B cell (primary cell): ENCODE data around the gene STK16. TPM values are rescaled to one million over a fixed set of nuclear protein-coding genes. Genes with fewer than 3 reads are reported as not detected.

ENCODE experiments used
- ATAC-seq: fragments of 200-7000 bp; cut with Tn5 transposase; one replicate; pipeline ENCODE4 v1.10.0; 2021; ENCODE audit warnings: low read depth, mild to moderate bottlenecking, moderate number of reproducible peaks, moderate library complexity
- CTCF ChIA-PET: fragments of 350-600 bp; sonication (Branson Sonifier 250); formaldehyde crosslinking; loops from one replicate; lab custom pipeline; 2021; ENCODE audit warnings: antibody characterized with exemption, inconsistent platforms; lab: Charles Lee
- POLR2A ChIA-PET: fragments of 350-600 bp; sonication (Branson Sonifier 250); formaldehyde crosslinking; loops from one replicate; lab custom pipeline; 2021; ENCODE audit warnings: antibody characterized with exemption; lab: Charles Lee
- DNase-seq: peaks from one replicate; pipeline ENCODE4 v3.0.0; 2013
- H2AFZ ChIP-seq: 2 replicates; pipeline ENCODE4 v1.6.1; 2012; ENCODE audit warnings: mild to moderate bottlenecking, low read depth, low read length; ENCODE audit not compliant: insufficient read depth, poor library complexity, severe bottlenecking
- H3K27ac ChIP-seq, 2 donors: 1 replicate in 1 of 2; 2 replicates in 1 of 2; pipeline ENCODE4 v1.5.1; 2012 to 2013; ENCODE audit warnings: low read length in 2 of 2, mild to moderate bottlenecking in 2 of 2, moderate library complexity in 1 of 2
- H3K27me3 ChIP-seq, 4 experiments: fragments of 200-600 bp in 1 of 4; sonication (generic) in 1 of 4; replicated peaks in 1 of 4; 1 replicate in 2 of 4; 2 replicates in 2 of 4; pipeline versions ENCODE4 v1.6.1 to v1.7.0; 2013 to 2016; ENCODE audit warnings: low read length in 3 of 4, mild to moderate bottlenecking in 2 of 4, mixed read lengths in 1 of 4, moderate library complexity in 1 of 4; ENCODE audit not compliant: insufficient read depth in 4 of 4, control insufficient read depth in 3 of 4; ENCODE audit errors: control extremely low read depth in 1 of 4
- H3K36me3 ChIP-seq, 2 experiments: replicated peaks in 1 of 2; 1 replicate in 1 of 2; 2 replicates in 1 of 2; pipeline versions ENCODE4 v1.6.1 to v1.7.1; 2013; ENCODE audit warnings: low read length in 1 of 2; ENCODE audit not compliant: insufficient read depth in 2 of 2, control insufficient read depth in 1 of 2; ENCODE audit errors: control extremely low read depth in 1 of 2, extremely low read depth in 1 of 2
- H3K4me1 ChIP-seq, 2 donors: fragments of 200-600 bp in 1 of 2; sonication (generic) in 1 of 2; 1 replicate in 1 of 2; 2 replicates in 1 of 2; pipeline versions ENCODE4 v1.5.1 to v1.6.1; 2013 to 2017; ENCODE audit warnings: low read length in 2 of 2; ENCODE audit not compliant: control insufficient read depth in 2 of 2, insufficient read depth in 2 of 2
- H3K4me2 ChIP-seq: replicated peaks from 2 replicates; pipeline ENCODE3; 2012; ENCODE audit warnings: mild to moderate bottlenecking, low read depth, low read length; ENCODE audit not compliant: poor library complexity, severe bottlenecking
- H3K4me3 ChIP-seq, 5 experiments: fragments of 200-600 bp in 1 of 5; sonication (generic) in 1 of 5; 1 replicate in 3 of 5; 2 replicates in 2 of 5; pipeline versions ENCODE4 v1.5.1 to v1.7.0; 2011 to 2016; ENCODE audit warnings: low read length in 4 of 5, mild to moderate bottlenecking in 4 of 5, low read depth in 2 of 5, control low read depth in 1 of 5, moderate library complexity in 1 of 5; ENCODE audit not compliant: insufficient read depth in 1 of 5; ENCODE audit errors: control extremely low read depth in 1 of 5, extremely low read depth in 1 of 5
- H3K79me2 ChIP-seq: fragments of 200-600 bp; sonication (generic); one replicate; pipeline ENCODE4 v1.6.0; 2016; ENCODE audit warnings: low read length; ENCODE audit not compliant: control insufficient read depth, insufficient read depth
- H3K9ac ChIP-seq: fragments of 200-600 bp; sonication (generic); 2 replicates; pipeline ENCODE4 v1.6.1; 2017; ENCODE audit warnings: mild to moderate bottlenecking, low read length, moderate library complexity
- H3K9me3 ChIP-seq, 3 donors: one replicate each; pipeline versions ENCODE4 v1.6.1 to v1.7.1; 2013; ENCODE audit warnings: low read length in 2 of 3; ENCODE audit not compliant: control insufficient read depth in 2 of 3, insufficient read depth in 1 of 3; ENCODE audit errors: control extremely low read depth in 1 of 3
- H4K20me1 ChIP-seq: 2 replicates; pipeline ENCODE4 v1.6.0; 2012; ENCODE audit warnings: mild to moderate bottlenecking, low read length; ENCODE audit not compliant: insufficient read depth, control insufficient read depth, poor library complexity, severe bottlenecking
- H3K27ac Mint-ChIP-seq: one replicate; pipeline ENCODE4 v1.8.0; 2021; ENCODE audit warnings: mixed read lengths
- H3K27me3 Mint-ChIP-seq: one replicate; pipeline ENCODE4 v1.8.0; 2021; ENCODE audit warnings: mixed read lengths
- H3K4me1 Mint-ChIP-seq: one replicate; pipeline ENCODE4 v1.8.0; 2021; ENCODE audit warnings: mixed read lengths
- H3K4me3 Mint-ChIP-seq: one replicate; pipeline ENCODE4 v1.8.0; 2021; ENCODE audit warnings: mixed read lengths
- H3K9me3 Mint-ChIP-seq: one replicate; pipeline ENCODE4 v1.8.0; 2022; ENCODE audit warnings: mixed read lengths; ENCODE audit not compliant: insufficient read depth
- CTCF ChIP-seq: fragments of 200-600 bp; IDR thresholded peaks from one replicate; pipeline ENCODE4 v1.8.0; 2022; ENCODE audit warnings: antibody characterized with exemption, mild to moderate bottlenecking
- EZH2 ChIP-seq: IDR thresholded peaks from 2 replicates; pipeline ENCODE4 v1.6.1; 2012; ENCODE audit warnings: borderline replicate concordance, low read depth, mild to moderate bottlenecking, moderate library complexity, low read length; ENCODE audit not compliant: insufficient read depth, poor library complexity, severe bottlenecking
- WGBS: methylation state at CpG from one replicate; pipeline ENCODE4 v1.1.5; 2013; ENCODE audit warnings: missing lambda C conversion rate; ENCODE audit not compliant: insufficient coverage; 5-methylcytosine and 5-hydroxymethylcytosine counted together
- intact Hi-C: fragments of 100-400 bp; cut with micrococcal nuclease; formaldehyde crosslinking; loops from one replicate; pipeline ENCODE4 v1.10.0; 2022
- polyA plus RNA-seq: library from polyadenylated mRNA; depleted of rRNA; stranded (reverse); fragments of >200 nt; gene quantifications from 2 replicates; pipeline ENCODE4 v1.2.3, GENCODE V29; 2012
- total RNA-seq, 2 donors: library from RNA; stranded (reverse); fragments of 120-200 nt in 1 of 2; gene quantifications; 1 replicate in 1 of 2; 2 replicates in 1 of 2; pipeline versions ENCODE4 v1.2.3 to v1.2.4, GENCODE V29; 2013 to 2022

The STK16 gene
- total and polyA plus RNA-seq, 2 donors (not counting 1 experiment from before 2014, with no cell fraction given), result 29.0 to 60.1 TPM

GRCh38 chr2:219219784-219220532, 25.3 kb upstream of the STK16 start:
- Mint-ChIP-seq H3K4me1 (peaks cover 20% of the 10 kb centered on the region), H3K27ac (peak overlapping the region; percentile 34), H3K27me3 (no peaks in the 10 kb centered on the region), H3K9me3 (no peaks in the 10 kb centered on the region), H3K4me3 (peak overlapping the region; percentile 87)
- H4K20me1 ChIP-seq, result peaks cover 45% of the 10 kb centered on the region
- peak overlapping the region in 1 of 5 experiments; percentile 66 for H3K4me3 ChIP-seq
- peaks cover 17 to 21% of the 10 kb centered on the region in 2 donors for H3K4me1 ChIP-seq
- peaks cover 6 to 49% of the 10 kb centered on the region in 2 experiments for H3K36me3 ChIP-seq
- H3K9me3 ChIP-seq, result no peaks in the 10 kb centered on the region
- intact Hi-C loops, result loop anchor here (1.0 to 2.0 kb wide), 4 partner anchors 9 to 75 kb away; partner anchors contain the start of genes ANKZF1, ATG9A, NHEJ1 and ZFAND2B
- no peak for TF ChIP-seq EZH2
- TF ChIP-seq CTCF, result no peak
- H2AFZ ChIP-seq, result no peak overlapping the region
- peak overlapping the region; percentile 91 for H3K4me2 ChIP-seq
- 94% methylated on average over 15 of the region's 18 CpGs for WGBS
- H3K27me3 ChIP-seq, result no peaks in the 10 kb centered on the region
- ATAC-seq (no peak), DNase-seq (no peak)
- H3K9ac ChIP-seq, result peak overlapping the region; percentile 68
- peaks cover 4% of the 10 kb centered on the region for H3K79me2 ChIP-seq
- POLR2A ChIA-PET, result interaction anchor here (1.8 to 3.0 kb wide), 3 partner anchors 29 to 59 kb away, joined by 8 to 30 read pairs (median 12); partner anchors contain the start of genes DNAJB2, TUBA4A and TUBA4B
- CTCF ChIA-PET, result interaction anchor here (1.0 to 1.7 kb wide), 5 partner anchors 14 to 58 kb away, joined by 3 to 10 read pairs (median 4); partner anchors contain the start of genes TUBA4B and ZFAND2B
- no peak overlapping the region for H3K27ac ChIP-seq
